LoVo (cell line): Measurements from ENCODE around the gene DMRTA1.
"Not testable (repeated sequence)": the region's sequence is repeated elsewhere in the genome, so short reads cannot be mapped to it uniquely, and the experiment has no call there.

Source experiments
- DNase-seq: peaks from one replicate; pipeline ENCODE4 v3.0.0-alpha.2; 2016; ENCODE audit warnings: low spot score

DMRTA1 gene

GRCh38 chr9:22463205-22463604 is 16.6 kb downstream of the DMRTA1 start:
- DNase-seq = no peak

DNA sequence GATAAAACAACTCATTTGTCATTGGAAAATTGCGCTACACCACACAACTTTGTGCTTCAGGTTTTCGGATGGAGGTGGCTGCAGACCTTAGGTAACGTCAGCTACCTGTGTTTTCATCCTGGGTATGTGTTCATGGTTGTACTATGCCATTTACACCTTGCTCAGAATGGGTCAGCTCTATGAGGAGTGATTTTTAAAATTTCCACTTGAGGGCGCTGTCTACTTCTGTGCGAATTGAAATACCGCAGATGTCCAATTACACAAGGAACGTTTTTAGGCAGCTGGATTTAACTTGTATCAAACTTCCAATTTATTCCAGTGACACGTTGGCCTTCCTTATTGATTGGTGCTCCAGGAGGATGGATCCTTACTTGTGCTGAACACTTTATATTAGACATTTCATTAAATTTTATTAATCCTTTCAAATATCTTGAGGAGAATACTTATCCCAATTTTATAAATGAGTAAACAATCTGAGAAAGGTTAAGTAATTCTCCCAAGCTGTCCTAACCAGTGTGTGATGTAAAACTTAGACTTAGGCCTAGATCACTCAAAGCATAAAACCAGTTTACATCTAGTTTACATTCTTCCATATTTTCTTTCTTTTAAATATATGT is 23.4 kb downstream of the DMRTA1 start:
- peak; percentile 27 for DNase-seq

- DNase-seq = no peak
Measured at GRCh38 chr9:22481566-22481965, 34.9 kb downstream of the DMRTA1 start.

DNA sequence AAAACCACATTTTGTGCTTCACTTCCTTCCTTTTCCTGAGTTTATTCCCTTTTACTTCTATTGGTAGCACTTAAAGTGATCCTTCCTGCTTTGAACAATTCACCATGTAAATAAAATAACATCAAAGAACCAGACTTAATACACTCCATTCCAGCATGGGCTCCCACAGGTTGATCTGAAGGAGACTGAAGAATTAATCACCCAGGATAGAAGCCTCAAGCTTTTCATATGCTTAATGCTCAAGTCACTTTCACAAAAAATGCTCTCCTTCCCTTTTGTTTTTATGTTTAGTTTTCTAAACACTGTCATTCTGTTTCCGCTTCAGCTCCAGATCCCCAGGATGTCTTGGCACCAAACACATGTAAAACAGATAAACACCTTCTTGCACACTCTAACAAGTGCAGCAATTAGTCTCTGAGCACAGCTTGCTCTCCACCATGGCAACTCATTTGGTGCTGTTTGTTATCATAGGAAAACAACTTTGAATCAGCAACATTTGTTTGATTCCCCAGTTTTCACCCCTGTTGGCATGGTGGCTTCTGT is 37.0 kb downstream of the DMRTA1 start:
- no peak for DNase-seq

- not testable (repeated sequence) for DNase-seq
Measured at GRCh38 chr9:22496197-22496596, 49.6 kb downstream of the DMRTA1 start.
